ENCODE data around the gene SFTPA2.
"Not testable (repeated sequence)": the region's sequence is repeated elsewhere in the genome, so short reads cannot be mapped to it uniquely, and the experiment has no call there.

The SFTPA2 gene

GRCh38 chr10:79586933-79587332 is 26.7 kb upstream of the SFTPA2 start:
- H3K4me1 ChIP-seq (ENCODE audit: control insufficient read depth, low read depth, low read length), result no peaks in the 10 kb centered on the region
- no peak overlapping the region for H3K4me2 ChIP-seq (ENCODE audit: low read length)
- no peak overlapping the region for H3K4ac ChIP-seq (ENCODE audit: low read depth, low read length)
- H3K79me2 ChIP-seq (ENCODE audit: control insufficient read depth, insufficient read depth, low read length), result no peaks in the 10 kb centered on the region
- no peak overlapping the region for H3K9ac ChIP-seq (ENCODE audit: low read length)
- no peak overlapping the region for H3K18ac ChIP-seq (ENCODE audit: low read length)
- no peak overlapping the region for H3K23ac ChIP-seq (ENCODE audit: low read length)
- H3K56ac ChIP-seq (ENCODE audit: low read length), result no peak overlapping the region
- WGBS (ENCODE audit: extremely low coverage, insufficient coverage, low lambda C conversion rate), result no CpG with 5 or more reads among the region's 2 CpGs
- no peak overlapping the region for H4K5ac ChIP-seq (ENCODE audit: low read length)
- DNase-seq, result no peak
- no peak overlapping the region for H3K4me3 ChIP-seq (ENCODE audit: low read length)
- no peaks in the 10 kb centered on the region for H3K27me3 ChIP-seq (ENCODE audit: insufficient read depth, low read length, poor library complexity)
- no peak overlapping the region for H3K27ac ChIP-seq (ENCODE audit: low read depth, low read length)
- no peak overlapping the region for H2AK5ac ChIP-seq (ENCODE audit: low read length)
- H3K79me1 ChIP-seq (ENCODE audit: low read length), result no peaks in the 10 kb centered on the region
- no peak overlapping the region for H4K8ac ChIP-seq (ENCODE audit: low read depth, low read length)
- H2BK15ac ChIP-seq (replicated peaks; ENCODE audit: low read depth), result no peak overlapping the region
- H2BK120ac ChIP-seq (ENCODE audit: low read depth, low read length), result no peak overlapping the region
- no peak overlapping the region for H2BK5ac ChIP-seq (ENCODE audit: low read length)
- H3K36me3 ChIP-seq (ENCODE audit: control insufficient read depth, insufficient read depth, low read length), result no peaks in the 10 kb centered on the region

- Histone ChIP-seq H3K27ac (ENCODE audit: low read depth, low read length) (no peak overlapping the region), H3K27me3 (ENCODE audit: insufficient read depth, low read length, poor library complexity) (no peaks in the 10 kb centered on the region), H3K18ac (ENCODE audit: low read length) (no peak overlapping the region), H2BK15ac (replicated peaks; ENCODE audit: low read depth) (no peak overlapping the region), H3K36me3 (ENCODE audit: control insufficient read depth, insufficient read depth, low read length) (no peaks in the 10 kb centered on the region), H3K79me2 (ENCODE audit: control insufficient read depth, insufficient read depth, low read length) (no peaks in the 10 kb centered on the region), H3K9ac (ENCODE audit: low read length) (no peak overlapping the region), H3K56ac (ENCODE audit: low read length) (no peak overlapping the region), H2BK5ac (ENCODE audit: low read length) (no peak overlapping the region), H3K4me3 (ENCODE audit: low read length) (no peak overlapping the region), H3K4ac (ENCODE audit: low read depth, low read length) (no peak overlapping the region), H3K4me2 (ENCODE audit: low read length) (no peak overlapping the region), H4K8ac (ENCODE audit: low read depth, low read length) (no peak overlapping the region), H2AK5ac (ENCODE audit: low read length) (no peak overlapping the region), H3K4me1 (ENCODE audit: control insufficient read depth, low read depth, low read length) (no peaks in the 10 kb centered on the region), H3K79me1 (ENCODE audit: low read length) (no peaks in the 10 kb centered on the region), H4K5ac (ENCODE audit: low read length) (no peak overlapping the region), H3K23ac (ENCODE audit: low read length) (no peak overlapping the region), H2BK120ac (ENCODE audit: low read depth, low read length) (no peak overlapping the region)
- WGBS (ENCODE audit: extremely low coverage, insufficient coverage, low lambda C conversion rate), result no CpG with 5 or more reads among the region's 11 CpGs
- DNase-seq, result no peak
Measured at GRCh38 chr10:79585870-79586527, 25.8 kb upstream of the SFTPA2 start.

GRCh38 chr10:79583488-79584024 is 23.3 kb upstream of the SFTPA2 start:
- H3K79me2 ChIP-seq (ENCODE audit: control insufficient read depth, insufficient read depth, low read length), result no peaks in the 10 kb centered on the region
- WGBS (ENCODE audit: extremely low coverage, insufficient coverage, low lambda C conversion rate), result no CpG with 5 or more reads among the region's 7 CpGs

GRCh38 chr10:79582954-79583353 is 22.7 kb upstream of the SFTPA2 start:
- not testable (repeated sequence) for H3K79me1 ChIP-seq (ENCODE audit: low read length); H3K4me3 ChIP-seq (ENCODE audit: low read length)

More at GRCh38 chr10:79583488-79584024, 23.3 kb upstream of the SFTPA2 start:
- no peaks in the 10 kb centered on the region for H3K4me1 ChIP-seq (ENCODE audit: control insufficient read depth, low read depth, low read length)
- H3K4ac ChIP-seq (ENCODE audit: low read depth, low read length), result no peak overlapping the region
- no peak overlapping the region for H2BK15ac ChIP-seq (replicated peaks; ENCODE audit: low read depth)
- H2BK5ac ChIP-seq (ENCODE audit: low read length), result no peak overlapping the region
- H3K9ac ChIP-seq (ENCODE audit: low read length), result no peak overlapping the region
- H3K4me2 ChIP-seq (ENCODE audit: low read length), result no peak overlapping the region
- no peaks in the 10 kb centered on the region for H3K36me3 ChIP-seq (ENCODE audit: control insufficient read depth, insufficient read depth, low read length)
- no peak overlapping the region for H4K8ac ChIP-seq (ENCODE audit: low read depth, low read length)
- H2AK5ac ChIP-seq (ENCODE audit: low read length), result no peak overlapping the region
- H3K27me3 ChIP-seq (ENCODE audit: insufficient read depth, low read length, poor library complexity), result no peaks in the 10 kb centered on the region
- H3K27ac ChIP-seq (ENCODE audit: low read depth, low read length), result no peak overlapping the region
- no peak overlapping the region for H3K18ac ChIP-seq (ENCODE audit: low read length)
- no peak overlapping the region for H4K5ac ChIP-seq (ENCODE audit: low read length)
- no peaks in the 10 kb centered on the region for H3K79me1 ChIP-seq (ENCODE audit: low read length)
- H3K4me3 ChIP-seq (ENCODE audit: low read length), result no peak overlapping the region
- no peak overlapping the region for H3K56ac ChIP-seq (ENCODE audit: low read length)
- no peak for DNase-seq
- no peak overlapping the region for H3K23ac ChIP-seq (ENCODE audit: low read length)
- H2BK120ac ChIP-seq (ENCODE audit: low read depth, low read length), result no peak overlapping the region

GRCh38 chr10:79582096-79582495 is 21.9 kb upstream of the SFTPA2 start:
- Histone ChIP-seq H3K27me3 (ENCODE audit: insufficient read depth, low read length, poor library complexity) (no peaks in the 10 kb centered on the region), H3K79me2 (ENCODE audit: control insufficient read depth, insufficient read depth, low read length) (no peaks in the 10 kb centered on the region), H3K4me2 (ENCODE audit: low read length) (no peak overlapping the region), H3K27ac (ENCODE audit: low read depth, low read length) (no peak overlapping the region), H3K56ac (ENCODE audit: low read length) (no peak overlapping the region), H3K18ac (ENCODE audit: low read length) (no peak overlapping the region), H2BK120ac (ENCODE audit: low read depth, low read length) (no peak overlapping the region), H3K9ac (ENCODE audit: low read length) (no peak overlapping the region), H3K36me3 (ENCODE audit: control insufficient read depth, insufficient read depth, low read length) (no peaks in the 10 kb centered on the region), H2BK15ac (replicated peaks; ENCODE audit: low read depth) (no peak overlapping the region), H3K4me3 (ENCODE audit: low read length) (no peak overlapping the region), H3K79me1 (ENCODE audit: low read length) (no peaks in the 10 kb centered on the region), H4K8ac (ENCODE audit: low read depth, low read length) (no peak overlapping the region), H3K23ac (ENCODE audit: low read length) (no peak overlapping the region), H3K4ac (ENCODE audit: low read depth, low read length) (no peak overlapping the region), H3K4me1 (ENCODE audit: control insufficient read depth, low read depth, low read length) (no peaks in the 10 kb centered on the region), H2AK5ac (ENCODE audit: low read length) (no peak overlapping the region), H2BK5ac (ENCODE audit: low read length) (no peak overlapping the region), H4K5ac (ENCODE audit: low read length) (no peak overlapping the region)
- DNase-seq, result no peak
- WGBS (ENCODE audit: extremely low coverage, insufficient coverage, low lambda C conversion rate), result no CpG with 5 or more reads among the region's 6 CpGs

More at GRCh38 chr10:79582954-79583353, 22.7 kb upstream of the SFTPA2 start:
- H3K79me2 ChIP-seq (ENCODE audit: control insufficient read depth, insufficient read depth, low read length); H4K8ac ChIP-seq (ENCODE audit: low read depth, low read length); H3K4ac ChIP-seq (ENCODE audit: low read depth, low read length); H3K18ac ChIP-seq (ENCODE audit: low read length); H2AK5ac ChIP-seq (ENCODE audit: low read length); H3K9ac ChIP-seq (ENCODE audit: low read length); H3K27ac ChIP-seq (ENCODE audit: low read depth, low read length); H3K4me2 ChIP-seq (ENCODE audit: low read length); H4K5ac ChIP-seq (ENCODE audit: low read length); H3K36me3 ChIP-seq (ENCODE audit: control insufficient read depth, insufficient read depth, low read length); H3K23ac ChIP-seq (ENCODE audit: low read length); H2BK120ac ChIP-seq (ENCODE audit: low read depth, low read length); H3K27me3 ChIP-seq (ENCODE audit: insufficient read depth, low read length, poor library complexity); H2BK15ac ChIP-seq (replicated peaks; ENCODE audit: low read depth); H3K56ac ChIP-seq (ENCODE audit: low read length); H3K4me1 ChIP-seq (ENCODE audit: control insufficient read depth, low read depth, low read length); H2BK5ac ChIP-seq (ENCODE audit: low read length); DNase-seq: not testable (repeated sequence)
- no CpG with 5 or more reads among the region's 6 CpGs for WGBS (ENCODE audit: extremely low coverage, insufficient coverage, low lambda C conversion rate)

- H4K5ac ChIP-seq (ENCODE audit: low read length), result no peak overlapping the region
- no peak overlapping the region for H3K4me2 ChIP-seq (ENCODE audit: low read length)
- no peaks in the 10 kb centered on the region for H3K79me1 ChIP-seq (ENCODE audit: low read length)
- no peak overlapping the region for H3K23ac ChIP-seq (ENCODE audit: low read length)
- no peak overlapping the region for H3K56ac ChIP-seq (ENCODE audit: low read length)
- H3K79me2 ChIP-seq (ENCODE audit: control insufficient read depth, insufficient read depth, low read length), result no peaks in the 10 kb centered on the region
- no peak overlapping the region for H3K4ac ChIP-seq (ENCODE audit: low read depth, low read length)
- no peak overlapping the region for H4K8ac ChIP-seq (ENCODE audit: low read depth, low read length)
- no peak overlapping the region for H2BK120ac ChIP-seq (ENCODE audit: low read depth, low read length)
- H3K36me3 ChIP-seq (ENCODE audit: control insufficient read depth, insufficient read depth, low read length), result no peaks in the 10 kb centered on the region
- H3K9ac ChIP-seq (ENCODE audit: low read length), result no peak overlapping the region
- H3K4me1 ChIP-seq (ENCODE audit: control insufficient read depth, low read depth, low read length), result no peaks in the 10 kb centered on the region
- H2AK5ac ChIP-seq (ENCODE audit: low read length), result no peak overlapping the region
- no peaks in the 10 kb centered on the region for H3K27me3 ChIP-seq (ENCODE audit: insufficient read depth, low read length, poor library complexity)
- H2BK15ac ChIP-seq (replicated peaks; ENCODE audit: low read depth), result no peak overlapping the region
- no peak overlapping the region for H3K27ac ChIP-seq (ENCODE audit: low read depth, low read length)
- H2BK5ac ChIP-seq (ENCODE audit: low read length), result no peak overlapping the region
- H3K18ac ChIP-seq (ENCODE audit: low read length), result no peak overlapping the region
- no peak overlapping the region for H3K4me3 ChIP-seq (ENCODE audit: low read length)
- no peak for DNase-seq
Measured at GRCh38 chr10:79581044-79581443, 20.8 kb upstream of the SFTPA2 start.
